Neural progenitor cell (in vitro differentiated cells): ENCODE measurements around the gene KCNH6. TPM values are rescaled to one million over a fixed set of nuclear protein-coding genes. Genes with fewer than 3 reads are reported as not detected.

Experiments
- DNase-seq: peaks from one replicate; pipeline ENCODE4 v3.0.0-alpha.2; 2016; ENCODE audit warnings: low spot score
- H2AFZ ChIP-seq: fragments of 200-600 bp; sonication (generic); replicated peaks from 2 replicates; pipeline ENCODE4 v1.6.1; 2016; ENCODE audit warnings: antibody characterized with exemption
- H3F3A ChIP-seq: fragments of 200-600 bp; sonication (generic); 2 replicates; pipeline ENCODE4 v1.6.1; 2016; ENCODE audit warnings: antibody characterized with exemption, low read depth
- H3K27ac ChIP-seq: fragments of 200-600 bp; sonication (generic); 2 replicates; pipeline ENCODE4 v1.5.1; 2016; ENCODE audit warnings: mild to moderate bottlenecking
- H3K27me3 ChIP-seq: fragments of 200-600 bp; sonication (generic); 2 replicates; pipeline ENCODE4 v1.6.1; 2016; ENCODE audit warnings: mild to moderate bottlenecking, moderate library complexity
- H3K36me3 ChIP-seq: fragments of 200-600 bp; sonication (generic); 2 replicates; pipeline ENCODE4 v1.5.1; 2016
- H3K4me1 ChIP-seq: fragments of 200-600 bp; sonication (generic); 2 replicates; pipeline ENCODE4 v1.6.1; 2016; ENCODE audit warnings: mixed run types
- H3K4me2 ChIP-seq: fragments of 200-600 bp; sonication (generic); 2 replicates; pipeline ENCODE4 v1.6.1; 2016
- H3K4me3 ChIP-seq: fragments of 200-600 bp; sonication (generic); 2 replicates; pipeline ENCODE4 v1.5.1; 2016
- H3K79me2 ChIP-seq: fragments of 200-600 bp; sonication (generic); 2 replicates; pipeline ENCODE4 v1.6.1; 2016; ENCODE audit warnings: low read depth
- H3K9ac ChIP-seq: fragments of 200-600 bp; sonication (generic); 2 replicates; pipeline ENCODE4 v1.6.1; 2016
- H3K9me3 ChIP-seq: fragments of 200-600 bp; sonication (generic); 2 replicates; pipeline ENCODE4 v1.5.1; 2016; ENCODE audit warnings: low read depth
- H4K20me1 ChIP-seq: fragments of 200-600 bp; sonication (generic); 2 replicates; pipeline ENCODE4 v1.6.1; 2016; ENCODE audit warnings: low read depth
- H3K27ac Mint-ChIP-seq: 3 replicates; pipeline ENCODE4 v1.8.0; 2021; ENCODE audit warnings: mixed read lengths
- H3K27me3 Mint-ChIP-seq: 2 replicates; pipeline ENCODE4 v1.8.0; 2022; ENCODE audit warnings: low read depth, mild to moderate bottlenecking, inconsistent platforms, moderate library complexity, mixed read lengths; ENCODE audit not compliant: insufficient read depth
- H3K36me3 Mint-ChIP-seq: 3 replicates; pipeline ENCODE4 v1.8.0; 2021; ENCODE audit warnings: mixed read lengths
- H3K4me1 Mint-ChIP-seq: 3 replicates; pipeline ENCODE4 v1.8.0; 2021; ENCODE audit warnings: mixed read lengths
- H3K4me3 Mint-ChIP-seq: 3 replicates; pipeline ENCODE4 v1.8.0; 2021; ENCODE audit warnings: mild to moderate bottlenecking, moderate library complexity, mixed read lengths
- H3K9me3 Mint-ChIP-seq: 3 replicates; pipeline ENCODE4 v1.8.0; 2020; ENCODE audit warnings: mixed read lengths
- EZH2 ChIP-seq: fragments of 200-600 bp; sonication (generic); IDR thresholded peaks from 2 replicates; pipeline ENCODE4 v1.6.1; 2017; ENCODE audit warnings: antibody characterized with exemption, mild to moderate bottlenecking, moderate library complexity
- EZH2phosphoT487 ChIP-seq: fragments of 200-600 bp; sonication (generic); IDR thresholded peaks from 2 replicates; pipeline ENCODE4 v1.6.1; 2017; ENCODE audit warnings: antibody characterized with exemption
- total RNA-seq: library from RNA; depleted of rRNA; stranded (reverse); fragments of >200 nt; gene quantifications from 2 replicates; pipeline ENCODE4 v1.2.3, GENCODE V29; 2015; ENCODE audit warnings: low replicate concordance
- TF ChIP-seq, protein P1 (sequence below): fragments of 200-600 bp; sonication (generic); IDR thresholded peaks from 2 replicates; pipeline ENCODE4 v1.5.1; 2017; ENCODE audit warnings: antibody characterized with exemption, mild to moderate bottlenecking

KCNH6 gene
- total RNA-seq, 1 donor from 2014 or later = not detected

DNA sequence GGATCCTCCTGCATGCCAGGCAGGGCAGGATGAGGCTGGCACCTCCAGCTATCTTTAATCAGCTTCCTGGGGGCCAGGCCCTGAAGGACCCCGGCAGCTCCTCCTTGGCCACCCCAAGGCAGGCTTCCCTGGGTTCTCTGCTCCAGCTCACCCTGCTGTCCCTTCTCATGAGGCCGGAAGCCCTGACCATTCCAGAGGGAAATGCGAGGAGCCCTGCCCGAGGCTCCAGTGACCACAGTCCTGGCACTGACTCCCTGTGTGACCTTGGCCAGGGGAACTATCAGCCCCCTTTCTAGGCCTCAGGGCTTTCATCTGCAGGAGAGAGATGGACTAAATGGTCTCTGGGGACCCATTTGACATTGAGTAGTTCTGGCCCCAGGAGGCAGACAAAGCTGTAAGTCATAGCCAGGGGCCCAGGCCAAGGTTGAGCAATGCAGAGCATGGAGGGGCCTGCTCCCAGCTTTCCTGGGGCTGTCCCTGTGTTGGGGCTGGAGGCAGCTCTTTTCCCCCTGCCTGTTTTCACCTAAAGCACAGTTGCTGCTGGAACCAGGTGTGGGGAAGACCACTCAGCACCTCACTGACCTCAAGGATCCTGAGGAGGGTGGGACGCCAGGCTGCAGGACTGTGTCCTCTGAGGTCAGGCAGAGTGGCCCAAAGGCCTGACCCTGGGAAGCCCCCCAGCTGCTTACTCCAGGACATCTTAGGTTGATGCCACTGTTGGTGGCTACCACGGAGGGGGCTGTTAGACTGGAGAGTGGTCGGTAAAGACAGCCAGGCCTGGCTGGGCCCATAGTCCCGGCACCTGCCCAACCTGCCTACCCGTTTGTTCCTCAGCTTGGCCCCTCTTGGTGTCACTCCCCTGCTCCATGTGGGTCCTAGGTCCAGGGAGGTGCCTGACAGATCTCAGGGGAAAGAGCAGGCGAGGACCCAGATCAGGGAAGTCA, 8.1 kb downstream of the KCNH6 start:
- Mint-ChIP-seq H3K4me3 (no peak overlapping the region), H3K4me1 (peaks cover 2% of the 10 kb centered on the region), H3K27ac (no peak overlapping the region), H3K9me3 (no peaks in the 10 kb centered on the region), H3K36me3 (no peaks in the 10 kb centered on the region), H3K27me3 (peaks cover 12% of the 10 kb centered on the region)
- DNase-seq = no peak
- Histone ChIP-seq H3K79me2 (no peaks in the 10 kb centered on the region), H3K9me3 (no peaks in the 10 kb centered on the region), H2AFZ (no peak overlapping the region), H3K27ac (no peak overlapping the region), H3K4me3 (no peak overlapping the region), H3F3A (no peaks in the 10 kb centered on the region), H3K4me2 (no peak overlapping the region), H3K27me3 (no peaks in the 10 kb centered on the region), H3K4me1 (no peaks in the 10 kb centered on the region), H3K9ac (no peak overlapping the region), H4K20me1 (no peaks in the 10 kb centered on the region), H3K36me3 (no peaks in the 10 kb centered on the region)
- TF ChIP-seq EZH2 (no peak), EZH2phosphoT487 (no peak)
- TF ChIP-seq, protein P1, sequence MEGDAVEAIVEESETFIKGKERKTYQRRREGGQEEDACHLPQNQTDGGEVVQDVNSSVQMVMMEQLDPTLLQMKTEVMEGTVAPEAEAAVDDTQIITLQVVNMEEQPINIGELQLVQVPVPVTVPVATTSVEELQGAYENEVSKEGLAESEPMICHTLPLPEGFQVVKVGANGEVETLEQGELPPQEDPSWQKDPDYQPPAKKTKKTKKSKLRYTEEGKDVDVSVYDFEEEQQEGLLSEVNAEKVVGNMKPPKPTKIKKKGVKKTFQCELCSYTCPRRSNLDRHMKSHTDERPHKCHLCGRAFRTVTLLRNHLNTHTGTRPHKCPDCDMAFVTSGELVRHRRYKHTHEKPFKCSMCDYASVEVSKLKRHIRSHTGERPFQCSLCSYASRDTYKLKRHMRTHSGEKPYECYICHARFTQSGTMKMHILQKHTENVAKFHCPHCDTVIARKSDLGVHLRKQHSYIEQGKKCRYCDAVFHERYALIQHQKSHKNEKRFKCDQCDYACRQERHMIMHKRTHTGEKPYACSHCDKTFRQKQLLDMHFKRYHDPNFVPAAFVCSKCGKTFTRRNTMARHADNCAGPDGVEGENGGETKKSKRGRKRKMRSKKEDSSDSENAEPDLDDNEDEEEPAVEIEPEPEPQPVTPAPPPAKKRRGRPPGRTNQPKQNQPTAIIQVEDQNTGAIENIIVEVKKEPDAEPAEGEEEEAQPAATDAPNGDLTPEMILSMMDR = no peak

DNA sequence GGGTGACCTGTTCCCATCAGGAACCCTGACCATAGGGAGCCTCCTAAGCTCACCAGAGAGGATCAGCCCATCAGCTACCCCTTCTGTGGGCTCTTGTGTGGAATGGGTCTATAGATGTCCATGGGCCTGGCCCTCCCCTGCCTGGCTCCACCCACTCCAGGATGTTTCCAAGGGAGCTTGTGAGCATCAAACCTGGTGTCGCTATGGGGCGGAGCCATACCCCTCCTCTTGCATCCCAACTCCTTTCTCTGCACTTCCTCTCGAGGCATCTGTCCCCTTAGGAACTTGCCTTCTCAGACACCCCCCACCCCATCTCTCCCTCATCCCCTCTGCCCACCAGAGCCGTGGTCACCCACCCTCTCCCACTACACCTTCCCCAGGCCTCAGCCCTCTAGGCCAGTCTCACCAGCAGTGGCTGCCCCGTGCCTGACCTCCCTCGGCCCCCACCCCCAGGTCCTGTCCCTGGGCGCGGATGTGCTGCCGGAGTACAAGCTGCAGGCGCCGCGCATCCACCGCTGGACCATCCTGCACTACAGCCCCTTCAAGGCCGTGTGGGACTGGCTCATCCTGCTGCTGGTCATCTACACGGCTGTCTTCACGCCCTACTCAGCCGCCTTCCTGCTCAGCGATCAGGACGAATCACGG, 10.4 kb downstream of the KCNH6 start:
- no peak for DNase-seq
- peaks cover 5% of the 10 kb centered on the region for H3K27me3 Mint-ChIP-seq
- Histone ChIP-seq H3K36me3 (no peaks in the 10 kb centered on the region), H3K4me2 (no peak overlapping the region), H3K4me1 (no peaks in the 10 kb centered on the region), H3K27ac (no peak overlapping the region), H2AFZ (no peak overlapping the region), H3K27me3 (peaks cover 18% of the 10 kb centered on the region), H3K4me3 (no peak overlapping the region), H4K20me1 (no peaks in the 10 kb centered on the region), H3K79me2 (no peaks in the 10 kb centered on the region), H3K9me3 (no peaks in the 10 kb centered on the region), H3F3A (no peaks in the 10 kb centered on the region), H3K9ac (no peak overlapping the region)
- no peak overlapping the region for H3K4me3 Mint-ChIP-seq
- H3K27ac Mint-ChIP-seq = no peak overlapping the region
- H3K9me3 Mint-ChIP-seq = no peaks in the 10 kb centered on the region
- H3K4me1 Mint-ChIP-seq = peaks cover 2% of the 10 kb centered on the region
- TF ChIP-seq, protein P1 = no peak
- TF ChIP-seq EZH2phosphoT487 = no peak
- no peak for TF ChIP-seq EZH2
- no peaks in the 10 kb centered on the region for H3K36me3 Mint-ChIP-seq

GRCh38 chr17:63534078-63534570, 11.0 kb downstream of the KCNH6 start:
- H3K27ac ChIP-seq = no peak overlapping the region
- no peaks in the 10 kb centered on the region for H4K20me1 ChIP-seq
- H3F3A ChIP-seq = no peaks in the 10 kb centered on the region
- no peaks in the 10 kb centered on the region for H3K36me3 ChIP-seq
- H3K36me3 Mint-ChIP-seq = no peaks in the 10 kb centered on the region
- no peak overlapping the region for H3K9ac ChIP-seq
- H3K9me3 Mint-ChIP-seq = no peaks in the 10 kb centered on the region
- no peak overlapping the region for H3K27ac Mint-ChIP-seq
- peaks cover 5% of the 10 kb centered on the region for H3K27me3 Mint-ChIP-seq
- no peak overlapping the region for H2AFZ ChIP-seq
- H3K4me1 ChIP-seq = no peaks in the 10 kb centered on the region
- DNase-seq = no peak
- peaks cover 2% of the 10 kb centered on the region for H3K4me1 Mint-ChIP-seq
- no peaks in the 10 kb centered on the region for H3K9me3 ChIP-seq
- H3K4me3 ChIP-seq = no peak overlapping the region
- H3K79me2 ChIP-seq = no peaks in the 10 kb centered on the region
- H3K4me2 ChIP-seq = no peak overlapping the region
- H3K27me3 ChIP-seq = peaks cover 23% of the 10 kb centered on the region
- no peak for TF ChIP-seq EZH2
- TF ChIP-seq, protein P1 = no peak
- TF ChIP-seq EZH2phosphoT487 = no peak
- no peak overlapping the region for H3K4me3 Mint-ChIP-seq
